Measurements from ENCODE around the gene SSH2. TPM values are rescaled to one million over a fixed set of nuclear protein-coding genes. Genes with fewer than 3 reads are reported as not detected.

The SSH2 gene
- total RNA-seq, 1 experiment from 2014 or later, result 8.5 TPM

DNA sequence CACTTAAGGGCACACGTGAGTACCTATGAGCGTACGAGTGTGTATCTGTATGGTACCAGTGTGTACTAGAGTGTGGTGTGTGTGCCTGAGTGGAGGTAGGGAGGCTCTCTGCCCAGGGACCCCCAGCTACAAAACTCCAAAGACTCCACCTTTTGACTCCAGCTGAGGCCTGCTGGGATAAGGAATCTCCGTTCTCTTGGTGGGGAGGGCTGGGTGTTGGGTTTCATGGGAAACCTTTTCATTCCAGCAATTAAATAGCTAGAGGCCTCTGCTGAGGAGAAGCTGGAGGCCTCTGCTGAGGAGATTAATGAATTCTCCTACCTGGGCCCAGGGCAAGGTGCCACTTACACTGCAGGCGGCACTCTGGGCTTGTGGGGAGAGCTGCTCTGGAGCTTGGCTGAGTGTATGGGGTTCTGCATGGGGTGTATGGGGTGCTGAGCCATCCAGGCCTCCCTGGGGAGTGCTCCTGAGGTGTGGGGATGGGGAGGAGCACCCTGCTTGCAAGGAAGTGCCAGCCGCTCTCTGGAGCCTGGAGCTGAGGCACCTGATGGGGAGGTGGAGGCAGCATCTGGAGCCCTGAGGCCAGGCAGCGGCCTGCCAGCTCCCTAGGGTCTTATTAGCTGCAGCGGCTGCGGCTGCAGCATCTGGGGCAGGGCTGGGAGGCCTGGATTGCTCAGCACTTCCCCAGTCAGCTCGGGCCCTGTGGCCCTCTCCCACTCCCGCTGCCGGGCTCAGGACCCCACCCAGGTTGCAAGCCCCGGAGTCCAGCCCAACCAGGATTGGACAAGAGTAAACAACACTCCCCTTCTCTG is 332.5 kb downstream of the SSH2 start:
- H3K79me2 ChIP-seq (ENCODE audit: low read length), result peaks cover 8% of the 10 kb centered on the region; the same call in 1 of the 2 replicates
- no peaks in the 10 kb centered on the region for H3K36me3 ChIP-seq (ENCODE audit: low read depth, low read length)
- ChIA-PET CTCF (no interaction called here), POLR2A (ENCODE audit: unreplicated experiment) (no interaction called here)
- ATAC-seq (no peak), DNase-seq (no peak)
- intact Hi-C loops (cut with micrococcal nuclease), result no loop called here
- no peaks in the 10 kb centered on the region for H4K20me1 ChIP-seq (ENCODE audit: low read length)
- no peaks in the 10 kb centered on the region for H3K9me2 ChIP-seq (replicated peaks; ENCODE audit: low read length)
- BruUV-seq (replicated peaks), result no TSS peak
- H3K9me3 ChIP-seq (ENCODE audit: low read length), result no peaks in the 10 kb centered on the region
- TF ChIP-seq EZH2 (IDR thresholded peaks at IDR 0.05; ENCODE audit: low read length, unreplicated experiment) (no peak), EZH2phosphoT487 (IDR thresholded peaks at IDR 0.05; ENCODE audit: borderline replicate concordance, low read length) (no peak), CTCF (conservative IDR thresholded peaks at IDR 0.05; ENCODE audit: low read depth, low read length) (no peak)
- H3F3A ChIP-seq (ENCODE audit: low read length, unreplicated experiment), result no peaks in the 10 kb centered on the region
- H3K4me3 ChIP-seq (ENCODE audit: low read length), result no peak overlapping the region
- no peak overlapping the region for H3K4me2 ChIP-seq (ENCODE audit: low read length)
- H2AFZ ChIP-seq (ENCODE audit: low read length), result no peak overlapping the region
- H3K27me3 ChIP-seq (ENCODE audit: low read length), result no peaks in the 10 kb centered on the region
- H3K9ac ChIP-seq (ENCODE audit: low read length), result no peak overlapping the region
- no peak overlapping the region for H3K27ac ChIP-seq (ENCODE audit: low read length)
- H3K4me1 ChIP-seq (ENCODE audit: insufficient read depth, low read length), result peaks cover 20% of the 10 kb centered on the region

DNA sequence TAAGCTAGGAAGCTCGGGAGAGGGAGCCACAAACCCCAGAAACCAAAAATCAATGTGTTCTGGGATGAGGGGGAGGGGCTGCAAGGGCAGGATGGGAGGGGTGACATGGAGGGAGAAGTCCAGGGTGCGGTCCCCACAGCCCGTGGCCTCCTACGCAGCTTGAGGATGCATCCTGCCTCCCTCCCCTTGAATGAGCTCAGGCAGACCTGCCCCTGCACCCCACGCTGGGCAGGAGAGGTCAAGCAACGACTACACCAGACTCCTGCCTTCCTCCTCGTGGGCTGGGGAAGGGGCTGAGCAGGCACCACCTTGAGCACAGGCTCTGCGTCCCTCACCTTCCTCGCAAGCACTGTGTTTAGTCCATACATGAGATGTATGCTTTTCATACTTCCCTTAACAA is 333.2 kb downstream of the SSH2 start:
- Histone ChIP-seq H3K27ac (ENCODE audit: low read length) (no peak overlapping the region), H3F3A (ENCODE audit: low read length, unreplicated experiment) (no peaks in the 10 kb centered on the region), H3K4me1 (ENCODE audit: insufficient read depth, low read length) (peaks cover 28% of the 10 kb centered on the region), H3K36me3 (ENCODE audit: low read depth, low read length) (no peaks in the 10 kb centered on the region), H3K9me2 (replicated peaks; ENCODE audit: low read length) (no peaks in the 10 kb centered on the region), H3K4me2 (ENCODE audit: low read length) (no peak overlapping the region), H3K79me2 (ENCODE audit: low read length) (peaks cover 8% of the 10 kb centered on the region; the same call in 1 of the 2 replicates), H3K4me3 (ENCODE audit: low read length) (no peak overlapping the region), H3K9ac (ENCODE audit: low read length) (no peak overlapping the region), H3K27me3 (ENCODE audit: low read length) (no peaks in the 10 kb centered on the region), H3K9me3 (ENCODE audit: low read length) (no peaks in the 10 kb centered on the region), H2AFZ (ENCODE audit: low read length) (no peak overlapping the region), H4K20me1 (ENCODE audit: low read length) (no peaks in the 10 kb centered on the region)
- no peak for TF ChIP-seq CTCF (conservative IDR thresholded peaks at IDR 0.05; ENCODE audit: low read depth, low read length)
- TF ChIP-seq EZH2 (IDR thresholded peaks at IDR 0.05; ENCODE audit: low read length, unreplicated experiment), result no peak
- no peak for TF ChIP-seq EZH2phosphoT487 (IDR thresholded peaks at IDR 0.05; ENCODE audit: borderline replicate concordance, low read length)
- ChIA-PET POLR2A (ENCODE audit: unreplicated experiment) (no interaction called here), CTCF (no interaction called here)
- ATAC-seq, result no peak
- intact Hi-C loops (cut with micrococcal nuclease), result no loop called here
- DNase-seq, result no peak
- BruUV-seq (replicated peaks), result no TSS peak

Measured in PC-3 (cell line).